ENCODE data around the gene TIRAP.
"Not testable (repeated sequence)": the region's sequence is repeated elsewhere in the genome, so short reads cannot be mapped to it uniquely, and the experiment has no call there.

Gene TIRAP

DNA sequence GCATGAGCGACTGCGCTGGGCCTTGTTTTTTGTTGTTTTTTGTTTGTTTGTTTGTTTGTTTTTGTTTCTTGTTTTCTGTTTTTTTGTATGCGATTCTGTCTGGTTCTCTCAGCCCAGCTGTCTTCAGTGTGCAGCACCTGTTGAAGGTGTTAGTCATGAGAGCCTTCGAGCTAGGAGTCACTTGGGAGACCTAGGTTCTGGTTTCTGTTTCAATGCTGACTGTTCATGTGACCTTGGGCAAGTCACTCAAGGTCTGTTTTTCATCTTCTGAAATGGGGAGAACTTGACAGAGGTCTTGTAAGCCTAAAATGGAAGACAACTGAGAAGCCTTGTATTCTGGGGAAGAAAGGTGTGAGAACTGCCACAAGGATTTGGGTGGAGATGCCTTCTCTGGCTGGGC lies 22.8 kb downstream of the TIRAP start (continued):
- TF ChIP-seq, protein P1, sequence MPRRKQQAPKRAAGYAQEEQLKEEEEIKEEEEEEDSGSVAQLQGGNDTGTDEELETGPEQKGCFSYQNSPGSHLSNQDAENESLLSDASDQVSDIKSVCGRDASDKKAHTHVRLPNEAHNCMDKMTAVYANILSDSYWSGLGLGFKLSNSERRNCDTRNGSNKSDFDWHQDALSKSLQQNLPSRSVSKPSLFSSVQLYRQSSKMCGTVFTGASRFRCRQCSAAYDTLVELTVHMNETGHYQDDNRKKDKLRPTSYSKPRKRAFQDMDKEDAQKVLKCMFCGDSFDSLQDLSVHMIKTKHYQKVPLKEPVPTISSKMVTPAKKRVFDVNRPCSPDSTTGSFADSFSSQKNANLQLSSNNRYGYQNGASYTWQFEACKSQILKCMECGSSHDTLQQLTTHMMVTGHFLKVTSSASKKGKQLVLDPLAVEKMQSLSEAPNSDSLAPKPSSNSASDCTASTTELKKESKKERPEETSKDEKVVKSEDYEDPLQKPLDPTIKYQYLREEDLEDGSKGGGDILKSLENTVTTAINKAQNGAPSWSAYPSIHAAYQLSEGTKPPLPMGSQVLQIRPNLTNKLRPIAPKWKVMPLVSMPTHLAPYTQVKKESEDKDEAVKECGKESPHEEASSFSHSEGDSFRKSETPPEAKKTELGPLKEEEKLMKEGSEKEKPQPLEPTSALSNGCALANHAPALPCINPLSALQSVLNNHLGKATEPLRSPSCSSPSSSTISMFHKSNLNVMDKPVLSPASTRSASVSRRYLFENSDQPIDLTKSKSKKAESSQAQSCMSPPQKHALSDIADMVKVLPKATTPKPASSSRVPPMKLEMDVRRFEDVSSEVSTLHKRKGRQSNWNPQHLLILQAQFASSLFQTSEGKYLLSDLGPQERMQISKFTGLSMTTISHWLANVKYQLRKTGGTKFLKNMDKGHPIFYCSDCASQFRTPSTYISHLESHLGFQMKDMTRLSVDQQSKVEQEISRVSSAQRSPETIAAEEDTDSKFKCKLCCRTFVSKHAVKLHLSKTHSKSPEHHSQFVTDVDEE (CRISPR knock-in tag; IDR thresholded peaks at IDR 0.05) = no peak
- TF ChIP-seq, protein P2, sequence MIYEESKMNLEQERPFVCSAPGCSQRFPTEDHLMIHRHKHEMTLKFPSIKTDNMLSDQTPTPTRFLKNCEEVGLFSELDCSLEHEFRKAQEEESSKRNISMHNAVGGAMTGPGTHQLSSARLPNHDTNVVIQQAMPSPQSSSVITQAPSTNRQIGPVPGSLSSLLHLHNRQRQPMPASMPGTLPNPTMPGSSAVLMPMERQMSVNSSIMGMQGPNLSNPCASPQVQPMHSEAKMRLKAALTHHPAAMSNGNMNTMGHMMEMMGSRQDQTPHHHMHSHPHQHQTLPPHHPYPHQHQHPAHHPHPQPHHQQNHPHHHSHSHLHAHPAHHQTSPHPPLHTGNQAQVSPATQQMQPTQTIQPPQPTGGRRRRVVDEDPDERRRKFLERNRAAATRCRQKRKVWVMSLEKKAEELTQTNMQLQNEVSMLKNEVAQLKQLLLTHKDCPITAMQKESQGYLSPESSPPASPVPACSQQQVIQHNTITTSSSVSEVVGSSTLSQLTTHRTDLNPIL (CRISPR knock-in tag; IDR thresholded peaks at IDR 0.05; ENCODE audit: low read depth) = no peak
- TF ChIP-seq ZFP30 (CRISPR knock-in tag; IDR thresholded peaks at IDR 0.05) = no peak
- no peak for TF ChIP-seq CSDC2 (CRISPR knock-in tag; IDR thresholded peaks at IDR 0.05)
- TF ChIP-seq, protein P3, sequence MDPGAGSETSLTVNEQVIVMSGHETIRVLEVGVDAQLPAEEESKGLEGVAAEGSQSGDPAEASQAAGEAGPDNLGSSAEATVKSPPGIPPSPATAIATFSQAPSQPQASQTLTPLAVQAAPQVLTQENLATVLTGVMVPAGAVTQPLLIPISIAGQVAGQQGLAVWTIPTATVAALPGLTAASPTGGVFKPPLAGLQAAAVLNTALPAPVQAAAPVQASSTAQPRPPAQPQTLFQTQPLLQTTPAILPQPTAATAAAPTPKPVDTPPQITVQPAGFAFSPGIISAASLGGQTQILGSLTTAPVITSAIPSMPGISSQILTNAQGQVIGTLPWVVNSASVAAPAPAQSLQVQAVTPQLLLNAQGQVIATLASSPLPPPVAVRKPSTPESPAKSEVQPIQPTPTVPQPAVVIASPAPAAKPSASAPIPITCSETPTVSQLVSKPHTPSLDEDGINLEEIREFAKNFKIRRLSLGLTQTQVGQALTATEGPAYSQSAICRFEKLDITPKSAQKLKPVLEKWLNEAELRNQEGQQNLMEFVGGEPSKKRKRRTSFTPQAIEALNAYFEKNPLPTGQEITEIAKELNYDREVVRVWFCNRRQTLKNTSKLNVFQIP (CRISPR knock-in tag; IDR thresholded peaks at IDR 0.05; ENCODE audit: borderline replicate concordance, low read depth) = no peak

DNA sequence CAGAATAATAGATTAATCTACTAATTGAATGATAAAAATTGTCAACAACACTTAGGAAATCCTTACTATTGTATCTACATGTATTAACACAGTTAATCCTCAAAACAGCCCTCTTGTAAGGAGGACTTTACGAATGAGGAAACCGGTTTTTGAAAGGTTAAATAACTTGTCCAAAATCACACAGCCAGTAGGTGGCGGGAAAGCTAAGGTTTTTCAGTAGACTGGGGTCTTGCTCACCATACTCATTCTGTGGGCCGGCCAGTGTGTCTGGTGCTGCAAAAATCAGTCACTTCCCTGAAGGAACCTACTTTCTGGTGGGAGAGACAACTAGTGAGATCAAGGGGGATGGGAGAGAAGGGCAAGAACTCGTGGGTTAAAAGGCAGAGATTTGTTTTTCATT lies 24.8 kb downstream of the TIRAP start:
- no peak for ATAC-seq
- TF ChIP-seq, protein P4, sequence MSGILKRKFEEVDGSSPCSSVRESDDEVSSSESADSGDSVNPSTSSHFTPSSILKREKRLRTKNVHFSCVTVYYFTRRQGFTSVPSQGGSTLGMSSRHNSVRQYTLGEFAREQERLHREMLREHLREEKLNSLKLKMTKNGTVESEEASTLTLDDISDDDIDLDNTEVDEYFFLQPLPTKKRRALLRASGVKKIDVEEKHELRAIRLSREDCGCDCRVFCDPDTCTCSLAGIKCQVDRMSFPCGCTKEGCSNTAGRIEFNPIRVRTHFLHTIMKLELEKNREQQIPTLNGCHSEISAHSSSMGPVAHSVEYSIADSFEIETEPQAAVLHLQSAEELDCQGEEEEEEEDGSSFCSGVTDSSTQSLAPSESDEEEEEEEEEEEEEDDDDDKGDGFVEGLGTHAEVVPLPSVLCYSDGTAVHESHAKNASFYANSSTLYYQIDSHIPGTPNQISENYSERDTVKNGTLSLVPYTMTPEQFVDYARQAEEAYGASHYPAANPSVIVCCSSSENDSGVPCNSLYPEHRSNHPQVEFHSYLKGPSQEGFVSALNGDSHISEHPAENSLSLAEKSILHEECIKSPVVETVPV (CRISPR knock-in tag; IDR thresholded peaks at IDR 0.05) = no peak
- no peak for TF ChIP-seq ZFP30 (CRISPR knock-in tag; IDR thresholded peaks at IDR 0.05)
- TF ChIP-seq TCF4 (CRISPR knock-in tag; IDR thresholded peaks at IDR 0.05; ENCODE audit: borderline replicate concordance) = no peak

DNA sequence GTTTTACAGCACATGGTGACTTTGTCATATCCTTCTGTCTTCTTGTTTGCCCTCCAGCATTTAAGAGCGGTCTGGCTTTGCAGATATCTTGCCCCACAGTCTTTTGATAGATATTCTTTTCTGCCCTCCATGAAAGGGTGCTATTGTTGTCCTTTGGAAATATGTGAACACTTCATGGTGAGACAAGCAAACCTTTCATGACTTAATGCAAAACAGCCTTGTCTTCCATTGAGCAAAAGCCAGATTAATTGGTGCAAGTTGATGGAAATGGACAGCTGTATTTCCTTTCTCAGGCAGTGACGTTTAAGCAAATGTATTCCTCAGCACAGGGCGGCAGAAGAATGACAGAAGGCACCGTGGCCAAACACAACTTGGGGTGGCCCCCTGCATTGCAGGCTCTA lies 25.4 kb downstream of the TIRAP start:
- ATAC-seq = no peak
- TF ChIP-seq TOX (CRISPR knock-in tag; IDR thresholded peaks at IDR 0.05; ENCODE audit: borderline replicate concordance) (no peak), ZNF8 (CRISPR knock-in tag; IDR thresholded peaks at IDR 0.05) (no peak), PPARA (CRISPR knock-in tag; IDR thresholded peaks at IDR 0.05; ENCODE audit: borderline replicate concordance) (no peak), ZNF565 (CRISPR knock-in tag; conservative IDR thresholded peaks at IDR 0.05; ENCODE audit: low read depth) (no peak), ZFP30 (CRISPR knock-in tag; IDR thresholded peaks at IDR 0.05) (no peak), ZFP3 (CRISPR knock-in tag; IDR thresholded peaks at IDR 0.05) (no peak), ZC3H10 (CRISPR knock-in tag; IDR thresholded peaks at IDR 0.05) (no peak), ZNF70 (CRISPR knock-in tag; IDR thresholded peaks at IDR 0.05) (no peak), ESRRG (CRISPR knock-in tag; IDR thresholded peaks at IDR 0.05) (no peak), RARB (CRISPR knock-in tag; IDR thresholded peaks at IDR 0.05) (no peak), CSDC2 (CRISPR knock-in tag; IDR thresholded peaks at IDR 0.05) (no peak)
- TF ChIP-seq, protein P1 (CRISPR knock-in tag; IDR thresholded peaks at IDR 0.05) = no peak

DNA sequence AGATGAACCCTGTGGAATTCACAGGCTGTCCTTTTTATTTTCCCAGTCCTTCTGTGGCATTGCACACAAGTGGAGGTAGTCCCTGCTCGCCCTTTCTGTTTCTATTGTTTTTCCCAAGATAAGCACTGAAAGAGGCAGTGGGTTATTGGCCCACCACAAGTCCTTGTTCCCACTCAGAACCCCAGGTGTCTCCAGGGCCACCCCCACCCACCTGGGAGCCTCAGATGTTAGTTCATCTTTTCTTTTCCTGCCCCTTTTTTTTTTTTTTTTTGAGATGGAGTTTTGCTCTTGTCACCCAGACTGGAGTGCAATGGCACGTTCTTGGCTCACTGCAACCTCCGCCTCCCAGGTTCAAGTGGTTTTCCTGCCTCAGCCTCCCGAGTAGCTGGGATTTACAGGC lies 25.9 kb downstream of the TIRAP start:
- ATAC-seq = not testable (repeated sequence)

All from SK-N-SH treated with all-trans-retinoic acid at 6 μM for 48 hours (cell line).